RKO (cell line): ENCODE data around the gene MAP3K10.
"Not testable (repeated sequence)": the region's sequence is repeated elsewhere in the genome, so short reads cannot be mapped to it uniquely, and the experiment has no call there.

Experiments used
- DNase-seq: peaks from one replicate; pipeline ENCODE4 v3.0.0-alpha.2; 2016; ENCODE audit warnings: low spot score

MAP3K10 gene

DNA sequence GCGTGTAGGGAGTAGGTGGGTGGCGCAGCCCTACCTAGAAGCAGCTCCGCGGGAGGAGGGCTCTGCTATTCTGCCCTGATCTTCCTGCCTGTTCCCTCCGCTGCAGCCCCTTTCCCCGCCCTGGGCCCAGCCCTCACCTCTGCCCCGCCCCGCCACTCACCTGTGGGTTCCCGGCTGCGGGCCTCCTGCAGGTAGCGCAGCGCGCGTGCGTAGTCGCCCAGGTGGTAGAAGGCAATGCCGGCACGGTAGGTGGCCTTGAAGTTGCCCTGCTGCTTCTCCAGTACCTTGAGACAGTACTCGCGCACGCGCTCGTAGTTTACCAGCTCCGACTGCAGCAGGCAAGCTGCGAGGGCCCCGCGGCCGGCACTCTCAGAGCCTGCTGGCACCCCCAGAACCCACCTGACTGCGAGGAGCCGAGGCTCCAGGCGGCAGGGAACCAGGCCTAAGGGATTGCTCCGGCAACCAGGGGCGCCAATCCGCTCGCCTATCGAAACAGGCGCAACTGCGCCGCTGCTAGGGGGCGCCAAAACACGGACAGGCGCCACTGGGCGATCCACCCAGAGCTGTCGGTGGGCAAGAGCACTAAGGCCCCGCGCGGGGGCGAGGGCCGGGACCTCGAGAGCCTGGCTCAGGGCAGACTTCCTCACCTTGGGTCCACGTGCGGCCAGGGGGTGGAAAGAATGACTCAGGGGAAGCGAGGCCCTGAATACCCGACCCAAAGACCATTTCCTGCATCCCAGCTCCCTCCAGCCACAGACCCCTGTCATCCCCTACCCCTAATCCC is 26.0 kb downstream of the MAP3K10 start:
- DNase-seq, result no peak

- no peak for DNase-seq
Observed at GRCh38 chr19:40217934-40218890, 27.0 kb downstream of the MAP3K10 start, which contains the start of gene TTC9B. TTC9B (minus strand) TSS chr19:40218384; CDS start chr19:40218381, 3 bp downstream.

GRCh38 chr19:40219029-40219428 is 27.8 kb downstream of the MAP3K10 start:
- not testable (repeated sequence) for DNase-seq

DNA sequence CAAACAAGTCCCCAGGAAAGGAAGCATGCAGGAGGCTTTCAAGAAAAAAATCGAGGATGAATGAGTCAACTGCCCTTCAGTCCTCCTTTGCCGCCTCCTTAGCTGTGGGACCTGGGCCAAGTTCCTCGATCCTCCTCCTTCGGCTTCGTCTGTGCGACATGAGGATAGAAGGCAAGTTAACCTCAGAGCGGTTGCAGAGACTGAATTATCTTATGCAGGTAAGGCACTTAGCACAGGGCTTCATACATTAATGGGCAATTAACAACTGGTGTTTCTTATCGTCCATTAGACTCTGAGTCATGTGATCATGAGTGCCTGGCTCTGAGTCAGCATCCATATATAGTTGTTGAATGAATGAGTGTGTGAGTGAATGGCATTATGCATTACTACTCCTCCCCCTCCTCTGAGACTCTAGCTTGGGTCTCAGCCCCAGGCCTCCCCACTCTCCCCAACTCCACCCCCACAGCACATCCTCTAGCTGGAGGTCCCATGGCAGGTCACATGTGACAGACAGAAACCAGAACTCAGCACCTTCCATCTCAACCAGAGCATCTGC is 28.6 kb downstream of the MAP3K10 start:
- DNase-seq, result peak; percentile 95

- DNase-seq, result no peak
Observed at GRCh38 chr19:40220674-40221073, 29.4 kb downstream of the MAP3K10 start.

GRCh38 chr19:40221858-40222619 is 30.8 kb downstream of the MAP3K10 start:
- peak; percentile 91 for DNase-seq

DNA sequence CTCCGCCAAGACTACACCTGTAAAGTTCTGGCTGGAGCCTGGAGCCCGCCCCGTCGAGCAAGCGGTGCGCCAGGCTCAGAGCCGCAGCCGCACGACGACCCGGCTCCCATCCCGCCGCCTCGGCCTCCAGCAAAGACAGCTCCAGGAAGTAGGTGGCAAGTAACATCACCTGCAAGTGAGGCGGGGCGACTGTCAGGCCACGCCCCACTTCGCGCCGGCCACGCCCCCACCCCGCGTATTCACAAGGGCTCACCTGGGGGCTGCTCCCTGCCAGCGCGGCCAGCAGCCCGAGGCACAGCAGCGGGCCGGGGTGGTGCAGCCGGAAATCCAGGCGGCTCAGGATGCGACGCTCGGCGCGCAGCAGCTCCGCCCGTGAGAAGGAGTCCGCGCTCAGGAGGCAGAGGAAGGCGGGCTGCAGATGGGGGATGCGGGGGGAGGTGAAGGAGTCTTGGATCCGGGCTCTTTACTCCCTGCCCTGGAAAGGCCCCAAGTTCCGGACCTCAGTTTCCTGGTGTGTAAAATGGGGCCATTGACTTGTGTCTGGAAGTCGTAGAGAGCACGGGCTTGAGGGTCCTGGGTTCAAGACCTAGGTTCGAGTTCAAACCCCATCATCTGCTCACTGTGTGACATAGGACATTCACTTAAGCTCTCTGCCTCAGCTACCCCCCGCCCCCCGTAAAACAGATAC is 32.1 kb downstream of the MAP3K10 start:
- no peak for DNase-seq

GRCh38 chr19:40224342-40225150 is 33.3 kb downstream of the MAP3K10 start:
- DNase-seq, result no peak

GRCh38 chr19:40225440-40226305 is 34.4 kb downstream of the MAP3K10 start:
- DNase-seq, result no peak

DNA sequence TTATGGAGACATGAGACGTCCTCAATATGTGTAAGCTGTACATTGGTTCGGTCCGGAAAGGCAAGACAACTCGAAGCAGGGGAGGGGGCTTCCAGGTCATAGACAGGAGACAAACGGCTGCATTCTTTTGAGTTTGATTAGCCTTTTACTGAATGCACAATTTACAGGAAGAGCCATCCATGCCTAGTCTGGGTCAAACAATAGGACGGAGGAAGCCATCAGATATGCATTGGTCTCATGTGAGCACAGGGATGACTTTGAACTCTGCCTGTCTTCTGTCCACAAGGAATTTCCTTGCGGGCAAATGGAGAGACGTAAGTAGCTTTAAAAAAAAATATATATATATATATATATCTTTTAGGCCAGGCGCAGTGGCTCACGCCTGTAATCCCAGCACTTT is 37.1 kb downstream of the MAP3K10 start:
- no peak for DNase-seq

DNA sequence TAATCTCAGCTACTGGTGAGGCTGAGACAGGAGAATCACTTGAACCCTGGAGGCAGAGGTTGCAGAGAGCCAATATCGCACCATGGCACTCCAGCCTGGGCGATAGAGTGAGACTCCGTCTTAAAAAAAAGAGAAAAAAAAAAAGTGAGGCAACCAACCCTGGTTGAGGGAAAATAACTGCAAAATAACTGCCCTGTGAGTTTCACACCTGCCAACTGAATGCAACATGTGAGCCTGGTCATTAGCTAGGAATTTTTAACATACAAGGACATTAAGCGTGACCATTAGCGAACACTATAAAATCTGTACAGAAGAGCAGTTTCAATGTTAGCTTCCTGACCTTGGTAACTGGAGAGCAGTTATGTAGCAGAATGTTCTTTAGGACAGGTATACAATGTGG is 37.6 kb downstream of the MAP3K10 start:
- no peak for DNase-seq

DNA sequence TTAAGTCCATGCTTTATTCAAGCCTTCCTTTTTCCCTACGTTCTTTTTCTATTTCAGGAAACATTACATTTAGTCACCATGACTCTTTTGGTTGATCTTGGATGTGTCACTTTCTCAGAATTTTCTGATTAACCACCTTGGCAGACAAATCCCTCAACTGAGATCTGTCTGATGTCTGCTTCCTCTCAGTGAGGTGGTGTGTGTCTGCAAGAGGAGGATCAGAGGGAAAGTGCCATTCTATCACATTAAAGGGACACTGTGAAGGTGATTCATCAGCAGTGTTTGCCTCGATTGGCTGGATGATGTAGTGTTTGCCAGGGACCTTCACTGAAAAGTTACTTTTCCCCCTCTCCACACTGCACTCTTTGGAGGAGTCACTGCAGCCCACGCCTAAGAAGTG is 38.3 kb downstream of the MAP3K10 start:
- DNase-seq, result peak; percentile 81

DNA sequence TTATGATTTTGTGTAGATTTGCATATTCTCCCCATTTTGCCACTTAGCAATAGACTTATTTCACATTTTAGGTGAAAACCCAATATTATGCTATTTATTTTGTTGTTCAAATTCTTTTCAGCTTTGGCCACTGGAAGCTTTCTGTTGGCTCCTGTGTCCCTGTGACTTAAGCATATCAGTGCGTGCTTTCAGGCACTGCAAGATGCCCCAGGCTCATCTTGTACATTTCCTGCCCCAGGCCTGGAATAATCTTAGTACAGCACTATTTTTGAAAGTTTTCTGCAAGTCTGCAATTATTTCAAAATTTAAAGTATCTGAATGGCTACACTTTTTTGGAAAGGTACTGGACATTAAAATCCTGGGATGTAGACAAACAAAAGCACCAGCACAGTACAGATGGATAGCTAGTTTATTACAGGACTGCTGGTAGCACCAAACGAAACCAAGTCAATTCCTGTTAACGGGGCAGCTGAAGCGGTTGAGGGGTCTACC is 38.7 kb downstream of the MAP3K10 start:
- DNase-seq, result no peak

GRCh38 chr19:40231057-40231456 is 39.8 kb downstream of the MAP3K10 start:
- no peak for DNase-seq

- DNase-seq, result no peak
Observed at GRCh38 chr19:40231544-40232424, 40.6 kb downstream of the MAP3K10 start.

DNA sequence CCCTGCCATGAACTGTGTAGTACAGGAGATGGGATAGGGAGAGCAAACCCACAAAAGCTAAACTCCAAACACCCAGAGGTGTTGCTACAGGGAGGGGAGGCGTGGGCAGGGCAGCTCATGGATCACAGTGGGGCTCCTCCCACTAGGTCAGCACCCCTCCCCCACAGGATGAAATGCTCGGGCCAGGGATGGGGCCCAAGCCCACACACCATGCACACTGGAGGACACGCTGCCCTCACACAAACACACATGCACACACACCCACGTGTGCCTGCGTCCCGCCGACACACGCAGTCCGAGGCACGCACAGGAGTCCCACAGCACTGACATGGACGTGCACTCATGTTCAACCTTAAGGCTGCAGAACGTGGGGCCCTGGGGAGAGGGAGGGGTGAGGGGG is 41.3 kb downstream of the MAP3K10 start:
- no peak for DNase-seq

GRCh38 chr19:40232949-40233810 is 42.0 kb downstream of the MAP3K10 start:
- DNase-seq, result no peak
